Stimulated activated naive CD4-positive, alpha-beta T cell (primary cell): ENCODE data around the gene UFSP1.
A peak's percentile ranks its signal among the peaks of the same experiment; 100 is the strongest.
"Not testable (repeated sequence)": the region's sequence is repeated elsewhere in the genome, so short reads cannot be mapped to it uniquely, and the experiment has no call there.

Experiments used
- DNase-seq, 6 experiments: peaks; one replicate each; lab custom pipeline; 2025; lab: John Stamatoyannopoulos, UW

Gene UFSP1

DNA sequence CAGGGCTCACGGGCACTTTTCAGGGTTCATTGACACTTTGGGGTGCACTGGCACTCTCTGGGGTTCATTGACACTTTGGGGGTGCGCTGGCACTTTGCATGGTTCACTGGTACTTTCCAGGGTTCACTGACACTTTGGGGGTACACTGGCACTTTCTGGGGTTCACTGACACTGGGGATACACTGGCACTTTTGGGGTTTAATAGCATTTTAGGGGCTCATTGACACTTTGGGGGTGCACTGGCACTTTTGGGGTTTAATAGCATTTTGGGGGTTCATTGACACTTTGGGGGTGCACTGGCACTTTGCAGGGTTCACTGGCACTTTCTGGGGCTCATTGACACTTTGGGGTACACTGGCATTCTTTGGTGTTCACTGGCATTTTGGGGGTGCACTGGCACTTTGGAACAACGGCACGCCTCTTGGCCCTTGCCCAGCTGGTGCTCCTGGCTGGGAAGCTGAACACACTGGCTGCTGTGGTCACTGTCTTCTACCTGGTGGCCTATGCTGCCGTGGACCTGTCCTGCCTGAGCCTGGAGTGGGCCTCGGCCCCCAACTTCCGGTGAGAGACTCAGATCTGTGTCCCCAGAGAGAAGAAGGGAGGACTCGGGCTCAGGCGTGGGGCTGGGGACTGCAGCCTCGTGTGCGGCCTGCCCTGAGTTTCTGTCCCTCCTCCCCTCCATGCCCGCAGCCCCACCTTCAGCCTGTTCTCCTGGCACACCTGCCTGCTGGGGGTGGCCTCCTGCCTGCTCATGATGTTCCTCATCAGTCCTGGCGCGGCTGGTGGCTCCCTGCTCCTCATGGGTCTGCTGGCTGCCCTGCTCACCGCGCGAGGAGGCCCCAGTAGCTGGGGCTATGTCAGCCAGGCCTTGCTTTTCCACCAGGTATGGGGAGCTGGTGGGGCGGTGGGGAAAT, 28.6 kb downstream of the UFSP1 start:
- no peak for DNase-seq

DNA sequence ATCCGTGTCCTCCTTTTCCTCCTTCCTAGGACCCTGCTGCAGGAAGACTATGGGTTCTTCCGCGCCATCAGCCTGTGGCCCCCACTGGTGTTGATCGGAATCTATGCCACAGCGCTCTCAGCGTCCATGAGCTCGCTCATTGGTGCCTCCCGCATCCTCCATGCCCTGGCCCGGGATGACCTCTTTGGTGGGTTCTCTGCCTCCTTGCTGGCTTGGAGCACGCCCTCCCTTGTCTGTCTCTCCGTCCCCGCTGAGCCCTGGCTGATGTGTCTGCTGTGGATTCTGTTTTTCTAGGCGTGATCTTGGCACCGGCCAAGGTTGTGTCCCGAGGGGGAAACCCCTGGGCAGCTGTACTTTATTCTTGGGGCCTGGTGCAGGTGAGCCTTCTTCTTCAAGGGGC, 29.7 kb downstream of the UFSP1 start:
- no peak for DNase-seq

DNA sequence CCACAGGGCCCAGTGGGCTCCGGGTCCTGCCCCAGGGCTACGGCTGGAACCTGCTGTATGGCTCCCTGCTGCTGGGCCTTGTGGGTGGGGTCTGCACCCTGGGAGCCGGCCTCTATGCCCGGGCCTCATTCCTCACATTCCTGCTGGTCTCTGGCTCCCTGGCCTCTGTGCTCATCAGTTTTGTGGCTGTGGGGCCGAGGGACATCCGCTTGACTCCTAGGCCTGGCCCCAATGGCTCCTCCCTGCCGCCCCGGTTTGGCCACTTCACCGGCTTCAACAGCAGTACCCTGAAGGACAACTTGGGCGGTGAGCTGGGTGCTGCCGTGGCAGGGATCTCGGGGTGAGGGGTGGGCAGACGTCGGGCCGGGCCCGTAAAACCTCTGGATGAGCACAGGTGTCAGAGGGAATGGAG, 32.6 kb downstream of the UFSP1 start:
- no peak for DNase-seq

DNA sequence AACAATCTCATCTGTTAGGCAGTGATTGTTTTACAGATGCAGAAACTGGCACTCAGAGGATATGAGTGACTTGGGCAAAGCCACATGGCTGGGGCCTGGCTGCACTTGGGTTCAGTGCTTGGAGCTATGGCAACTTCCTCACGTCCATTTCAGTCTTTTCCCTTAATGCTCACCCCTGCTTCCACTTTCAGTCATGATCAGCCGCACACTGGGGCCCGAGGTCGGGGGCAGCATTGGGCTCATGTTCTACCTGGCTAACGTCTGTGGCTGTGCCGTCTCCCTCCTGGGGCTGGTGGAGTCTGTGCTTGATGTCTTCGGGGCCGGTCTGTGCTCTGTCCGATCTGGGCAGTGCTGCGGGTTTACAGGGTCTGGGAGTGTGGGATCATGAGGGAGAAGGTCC, 34.0 kb downstream of the UFSP1 start:
- no peak for DNase-seq

DNA sequence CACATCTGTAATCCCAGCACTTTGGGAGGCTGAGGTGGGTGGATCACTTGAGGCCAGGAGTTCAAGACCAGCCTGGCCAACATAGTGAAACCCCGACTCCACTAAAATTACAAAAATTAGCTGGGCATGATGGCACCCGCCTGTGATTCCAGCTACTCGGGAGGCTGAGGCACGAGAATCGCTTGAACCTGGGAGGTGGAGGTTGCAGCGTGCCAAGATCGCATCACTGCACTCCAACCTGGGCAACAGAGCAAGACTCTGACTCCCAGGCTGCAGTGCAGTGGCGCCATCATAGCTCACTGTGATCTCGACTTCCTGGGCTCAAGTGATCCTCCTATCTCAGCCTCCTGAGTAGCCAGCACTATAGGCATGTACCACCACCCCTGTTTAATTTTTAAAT, 34.6 kb downstream of the UFSP1 start:
- DNase-seq, result not testable (repeated sequence)

DNA sequence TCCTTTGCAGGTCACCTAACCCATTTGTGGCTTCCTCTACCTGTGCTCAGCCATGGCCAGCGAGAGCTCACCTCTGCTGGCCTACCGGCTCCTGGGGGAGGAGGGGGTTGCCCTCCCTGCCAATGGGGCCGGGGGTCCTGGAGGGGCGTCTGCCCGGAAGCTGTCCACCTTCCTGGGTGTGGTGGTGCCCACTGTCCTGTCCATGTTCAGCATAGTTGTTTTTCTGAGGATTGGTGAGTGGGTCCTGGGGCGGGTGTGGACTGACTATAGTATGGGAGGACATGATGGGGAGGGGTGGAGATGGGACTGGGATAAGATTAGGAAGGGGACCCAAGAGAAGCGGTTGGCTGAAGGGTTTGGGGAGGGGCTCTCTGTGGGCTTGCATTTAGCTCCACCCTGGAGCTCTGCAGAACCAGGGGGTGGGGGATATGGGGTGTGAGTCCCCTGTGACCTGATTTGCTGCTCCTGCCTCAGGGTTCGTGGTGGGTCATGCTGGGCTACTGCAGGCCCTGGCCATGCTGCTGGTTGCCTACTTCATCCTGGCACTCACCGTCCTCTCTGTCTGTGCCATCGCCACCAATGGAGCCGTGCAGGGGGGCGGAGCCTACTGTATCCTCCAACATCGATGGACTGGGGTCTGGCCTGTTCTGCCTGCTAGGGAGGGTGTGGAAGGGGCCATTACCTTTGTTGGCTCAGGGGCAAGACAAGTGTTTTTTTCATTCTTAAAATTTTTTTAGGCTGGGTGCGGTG, 35.2 kb downstream of the UFSP1 start:
- DNase-seq, result no peak

DNA sequence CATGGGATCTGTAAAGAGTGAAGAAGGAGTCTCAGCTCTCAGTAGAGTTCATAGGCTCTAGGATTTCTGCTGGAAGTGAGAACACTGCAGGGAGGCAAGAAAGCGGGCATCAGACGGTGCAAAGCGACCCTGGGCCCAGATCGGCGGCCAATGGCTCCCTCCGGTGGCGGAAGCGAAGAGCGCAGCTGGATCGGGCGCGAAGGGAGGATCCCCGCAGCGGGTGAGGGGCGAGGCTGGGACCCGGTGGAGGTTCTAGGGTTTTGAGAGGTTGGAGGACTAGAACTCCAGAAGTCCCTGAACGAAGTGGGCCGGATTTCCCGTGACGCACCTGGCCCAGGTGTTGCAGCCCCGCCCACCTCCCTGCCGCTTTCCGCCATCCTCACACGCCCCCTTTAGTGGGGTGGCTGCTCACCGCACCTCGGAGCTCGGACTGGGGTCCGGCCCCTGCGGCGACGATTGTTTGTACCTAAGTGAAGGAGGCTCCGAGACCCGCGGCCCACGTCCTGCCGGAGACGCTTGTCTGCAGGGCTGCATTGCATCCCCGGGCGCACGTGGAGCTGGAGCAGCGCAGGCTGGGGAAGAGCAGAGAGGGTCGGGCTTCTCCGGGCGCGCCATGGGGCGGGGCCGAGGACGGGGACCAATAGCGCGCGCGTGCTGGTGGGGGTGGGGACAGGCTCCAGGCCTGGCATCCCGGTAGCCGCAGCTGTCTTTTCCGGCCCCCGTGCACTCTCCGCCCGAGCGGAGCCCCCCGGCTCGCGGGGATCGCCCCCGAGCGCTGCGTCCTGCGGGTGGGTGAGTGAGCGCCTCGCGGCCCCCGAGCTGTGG, 37.3 kb downstream of the UFSP1 start, which contains the start of gene SLC12A9:
SLC12A9 (plus strand) TSS at position 666 of the 825 bp plus-strand sequence. CDS start 1,485 bp downstream, outside the sequence.
- DNase-seq, result peak; percentile 80 to 93 (median 86)

DNA sequence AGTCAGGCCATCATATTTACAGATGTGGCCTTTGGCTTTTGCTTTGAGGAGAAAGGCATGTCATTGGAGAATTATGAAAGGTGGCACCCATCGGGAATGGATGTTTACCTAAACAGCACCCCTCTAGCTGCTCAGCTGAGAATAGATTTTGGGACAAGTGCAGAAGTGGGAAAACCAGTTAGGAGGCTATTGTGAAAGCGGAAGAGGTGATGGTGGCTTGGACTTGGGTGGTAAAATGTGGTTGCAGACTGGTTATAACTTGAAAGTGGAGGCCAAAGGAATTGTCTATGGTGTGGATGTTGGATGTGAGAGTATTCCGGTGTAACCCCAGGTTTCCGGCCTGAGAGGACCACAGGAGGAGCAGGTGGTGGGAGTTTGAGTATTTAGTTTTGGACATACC, 42.2 kb downstream of the UFSP1 start:
- no peak for DNase-seq

DNA sequence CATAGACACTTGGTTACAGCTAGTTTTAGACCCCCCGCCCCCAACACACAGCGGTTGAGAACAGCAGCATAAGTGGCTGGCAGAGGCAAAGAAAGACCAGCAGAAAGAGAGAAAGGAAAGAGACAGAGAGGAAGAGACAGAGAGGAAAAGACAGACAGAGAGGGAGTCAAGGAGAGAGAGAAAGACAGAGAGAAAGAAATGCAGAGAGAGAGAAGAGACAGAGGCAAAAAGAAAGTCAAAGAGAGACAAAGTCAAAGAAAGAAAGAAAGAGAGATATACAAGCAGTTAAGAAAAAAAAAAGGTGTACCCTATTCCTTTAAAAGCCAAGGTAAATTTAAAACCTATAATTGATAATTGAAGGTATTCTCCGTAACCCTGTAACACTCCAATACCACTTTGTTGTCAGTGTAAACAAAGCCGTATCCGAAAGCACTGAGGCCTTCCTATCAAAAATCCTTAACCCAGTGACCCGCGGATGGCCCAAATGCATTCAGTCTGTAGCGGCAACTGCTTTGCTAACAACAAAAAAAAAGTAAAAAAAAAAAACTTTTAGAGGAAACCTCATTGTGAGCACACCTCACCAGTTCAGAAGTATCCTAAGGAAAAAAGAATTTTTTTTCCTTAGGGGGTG, 48.9 kb downstream of the UFSP1 start:
- no peak for DNase-seq

DNA sequence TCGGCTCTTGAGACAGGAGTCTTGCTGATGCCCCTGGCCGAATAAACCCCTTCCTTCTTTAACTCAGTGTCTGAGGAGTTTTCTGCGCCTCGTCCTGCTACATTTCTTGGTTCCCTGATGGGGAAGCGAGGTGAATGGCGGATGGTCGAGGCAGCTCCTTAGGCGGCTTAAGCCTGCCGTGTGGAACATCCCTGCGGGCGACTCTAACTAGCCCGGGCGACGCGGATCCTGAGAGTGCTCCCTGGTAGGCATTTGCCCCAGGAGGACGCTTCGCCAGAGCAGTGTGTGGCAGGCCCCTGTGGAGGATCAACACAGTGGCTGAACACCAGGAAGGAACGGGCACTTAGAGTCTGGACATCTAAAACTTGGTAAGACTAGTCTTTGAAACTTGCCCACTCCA, 50.2 kb downstream of the UFSP1 start:
- no peak for DNase-seq
